Stimulated activated naive CD8-positive, alpha-beta T cell treated with anti-CD3 and anti-CD28 coated beads, Interleukin-15, Interleukin-2, amounts not matched to agents 100 U/mL and 50 U/mL, for 24 hours (primary cell): ENCODE measurements around the gene FRS2.
"Not testable (repeated sequence)": the region's sequence is repeated elsewhere in the genome, so short reads cannot be mapped to it uniquely, and the experiment has no call there.

Experiments used
- ATAC-seq: fragments of 150-1000 bp; cut with Tn5 transposase; one replicate; pipeline ENCODE4 v1.10.0; 2021
- DNase-seq: peaks from one replicate; pipeline ENCODE4 v3.0.0; 2021

FRS2 gene, protein sequence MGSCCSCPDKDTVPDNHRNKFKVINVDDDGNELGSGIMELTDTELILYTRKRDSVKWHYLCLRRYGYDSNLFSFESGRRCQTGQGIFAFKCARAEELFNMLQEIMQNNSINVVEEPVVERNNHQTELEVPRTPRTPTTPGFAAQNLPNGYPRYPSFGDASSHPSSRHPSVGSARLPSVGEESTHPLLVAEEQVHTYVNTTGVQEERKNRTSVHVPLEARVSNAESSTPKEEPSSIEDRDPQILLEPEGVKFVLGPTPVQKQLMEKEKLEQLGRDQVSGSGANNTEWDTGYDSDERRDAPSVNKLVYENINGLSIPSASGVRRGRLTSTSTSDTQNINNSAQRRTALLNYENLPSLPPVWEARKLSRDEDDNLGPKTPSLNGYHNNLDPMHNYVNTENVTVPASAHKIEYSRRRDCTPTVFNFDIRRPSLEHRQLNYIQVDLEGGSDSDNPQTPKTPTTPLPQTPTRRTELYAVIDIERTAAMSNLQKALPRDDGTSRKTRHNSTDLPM

DNA sequence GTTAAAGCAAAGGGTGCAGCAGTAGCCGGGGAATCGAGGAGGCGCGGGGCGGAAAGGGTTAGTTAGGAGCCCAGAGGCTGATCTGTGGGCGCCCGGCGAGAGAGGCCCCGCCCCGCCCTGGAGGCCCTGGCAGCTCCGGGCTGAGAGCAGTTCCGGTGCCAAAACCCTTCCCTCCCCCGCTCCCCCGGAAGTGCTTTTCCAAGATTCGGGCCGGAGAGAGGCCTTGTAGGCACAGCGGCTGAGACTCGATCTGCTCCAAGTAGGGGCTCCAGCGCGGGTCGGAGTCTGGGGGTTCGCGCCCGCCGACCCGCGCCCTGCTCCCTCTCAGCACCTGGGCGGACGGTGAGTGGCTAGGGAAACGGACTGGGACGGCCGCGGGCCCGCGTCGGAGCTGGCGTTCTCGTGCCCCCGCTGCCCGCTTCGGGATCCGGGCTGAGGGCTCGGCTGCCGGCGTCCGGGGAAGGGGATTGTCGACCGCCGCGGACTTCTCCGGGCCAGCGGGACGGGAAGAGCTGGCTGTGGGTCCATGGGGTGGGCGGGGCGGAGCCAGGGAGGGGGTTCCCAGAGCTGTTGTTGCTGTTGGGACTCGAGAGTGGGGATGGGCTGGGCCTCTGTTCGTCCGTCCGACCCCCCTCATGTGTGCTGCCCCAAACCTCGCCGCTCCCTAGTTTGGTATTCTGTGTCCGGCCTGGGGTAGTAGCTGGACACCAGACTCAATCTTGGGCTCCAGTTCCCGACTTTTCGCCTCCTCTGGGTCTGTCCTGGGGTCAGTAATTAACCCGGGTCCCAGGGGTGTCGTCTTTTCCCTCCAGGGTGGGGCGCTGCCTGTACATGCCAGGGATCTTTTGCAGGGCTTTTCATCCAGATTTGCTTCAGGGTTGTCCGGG is at the start of gene FRS2:
FRS2 (plus strand) TSS at position 200 of the 887 bp plus-strand sequence. CDS start 98,643 bp downstream, outside the sequence.
- DNase-seq = peak; percentile 90
- ATAC-seq = peak; percentile 99

DNA sequence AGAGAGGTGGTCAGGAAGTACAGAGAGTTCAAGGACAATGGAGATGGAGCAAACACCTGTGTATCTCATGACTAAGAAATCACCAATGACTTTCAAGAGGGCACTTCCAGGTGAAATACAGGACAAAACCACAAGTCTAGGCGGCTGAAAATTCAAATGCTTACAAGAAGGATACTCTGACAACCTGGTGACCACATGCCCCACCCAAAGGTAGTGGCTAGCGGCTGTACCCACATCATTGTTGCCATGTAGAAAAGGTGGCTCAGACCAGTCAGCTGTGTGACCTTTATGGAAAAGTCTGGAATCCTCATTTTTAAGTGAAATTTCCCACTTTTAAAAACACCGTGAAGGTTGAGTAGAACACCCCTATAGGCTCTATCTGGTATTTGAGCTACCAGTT is 48.6 kb upstream of the FRS2 start:
- ATAC-seq (no peak), DNase-seq (no peak)

DNA sequence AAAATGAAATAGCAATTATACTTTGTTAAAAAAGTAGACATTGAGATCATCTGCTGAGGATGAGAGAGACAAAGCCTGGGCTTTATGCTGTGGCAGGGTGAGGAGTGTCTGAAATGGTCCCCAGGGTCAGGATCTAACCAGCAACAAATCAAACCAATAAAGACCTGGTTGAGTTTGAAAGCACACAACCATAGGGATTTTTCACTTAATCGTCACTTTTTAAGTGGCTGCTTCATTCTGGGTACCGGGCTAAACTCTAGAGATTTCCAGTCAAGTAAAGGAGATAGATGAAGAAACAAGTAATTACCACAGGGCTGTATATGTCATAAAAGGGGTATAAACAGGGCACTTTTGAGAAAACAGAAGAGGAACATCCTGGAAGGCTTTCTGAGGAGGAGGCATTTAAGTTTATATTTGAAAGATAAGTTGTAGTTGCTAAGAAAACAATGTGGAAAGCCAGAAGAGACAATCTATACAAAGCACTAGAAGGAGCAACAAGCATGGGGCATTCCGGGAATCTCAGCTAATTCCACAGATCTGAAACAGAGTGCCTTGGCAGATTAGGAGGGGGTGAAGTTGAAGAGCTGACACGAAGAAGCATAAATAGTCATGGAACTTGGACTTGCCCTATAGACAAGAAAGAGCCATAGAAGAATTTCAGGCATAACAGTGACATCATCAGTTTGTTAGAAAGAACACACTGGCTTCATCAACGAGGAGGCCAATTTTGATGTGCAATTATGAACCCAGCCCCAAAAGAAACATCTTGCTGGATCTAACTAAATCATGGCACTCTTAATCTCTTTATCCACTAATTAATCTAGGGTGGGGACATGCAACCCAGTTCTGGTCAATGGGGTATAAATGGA is 46.9 kb upstream of the FRS2 start:
- DNase-seq (no peak), ATAC-seq (no peak)

DNA sequence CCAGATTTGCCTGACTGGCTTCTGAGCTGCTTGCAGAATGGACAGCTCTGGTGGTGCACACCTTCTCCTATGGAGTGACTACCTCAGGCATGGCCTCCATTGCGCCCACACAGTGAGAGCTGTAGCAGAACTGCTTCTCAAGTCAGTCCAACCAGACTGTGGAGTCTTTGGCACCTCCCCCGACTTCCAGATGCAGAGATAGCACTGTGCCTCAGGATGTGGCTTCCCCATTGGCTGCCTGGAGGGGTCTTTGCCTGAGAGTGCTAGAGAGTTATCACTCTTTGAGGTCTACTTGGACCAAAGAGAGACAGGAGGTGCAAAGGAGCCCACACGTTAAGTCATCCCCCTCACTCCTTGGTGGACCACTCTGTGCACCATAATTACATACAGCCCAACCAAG is 44.8 kb upstream of the FRS2 start:
- no peak for DNase-seq
- no peak for ATAC-seq

DNA sequence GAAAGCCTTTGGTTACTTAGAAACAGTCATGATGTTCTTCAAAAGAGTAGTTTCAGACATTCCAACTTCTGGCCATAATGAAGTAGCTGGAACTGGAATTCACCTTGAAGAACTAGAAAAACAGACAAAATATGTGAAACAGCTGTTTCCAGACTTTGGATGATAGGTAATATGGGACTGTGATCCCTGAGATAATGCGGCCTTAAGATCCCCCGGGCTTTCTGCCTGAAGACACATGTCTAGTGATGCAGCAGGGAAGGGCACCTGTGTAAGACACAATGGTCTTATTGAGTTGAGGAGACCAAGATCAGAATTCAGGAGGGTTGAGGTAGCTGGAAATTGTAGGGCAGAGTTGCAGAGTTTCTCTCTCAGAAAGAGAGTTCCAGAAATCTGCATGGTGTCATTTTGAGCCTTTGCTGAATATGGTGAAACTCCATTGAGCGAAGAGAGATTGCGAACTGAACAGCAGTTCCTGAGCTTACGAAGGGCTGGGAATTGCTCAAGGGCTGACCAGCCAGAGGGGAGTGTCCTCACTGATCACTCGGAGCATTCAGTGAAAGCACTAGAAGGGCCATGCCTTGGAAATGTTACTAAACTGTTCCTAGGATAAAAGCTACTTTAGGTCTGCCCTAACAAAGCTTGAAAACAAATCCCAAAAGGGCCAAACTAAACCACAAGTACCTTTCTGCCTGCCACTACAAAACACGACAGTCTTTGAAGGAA is 41.7 kb upstream of the FRS2 start:
- ATAC-seq = no peak
- DNase-seq = no peak

DNA sequence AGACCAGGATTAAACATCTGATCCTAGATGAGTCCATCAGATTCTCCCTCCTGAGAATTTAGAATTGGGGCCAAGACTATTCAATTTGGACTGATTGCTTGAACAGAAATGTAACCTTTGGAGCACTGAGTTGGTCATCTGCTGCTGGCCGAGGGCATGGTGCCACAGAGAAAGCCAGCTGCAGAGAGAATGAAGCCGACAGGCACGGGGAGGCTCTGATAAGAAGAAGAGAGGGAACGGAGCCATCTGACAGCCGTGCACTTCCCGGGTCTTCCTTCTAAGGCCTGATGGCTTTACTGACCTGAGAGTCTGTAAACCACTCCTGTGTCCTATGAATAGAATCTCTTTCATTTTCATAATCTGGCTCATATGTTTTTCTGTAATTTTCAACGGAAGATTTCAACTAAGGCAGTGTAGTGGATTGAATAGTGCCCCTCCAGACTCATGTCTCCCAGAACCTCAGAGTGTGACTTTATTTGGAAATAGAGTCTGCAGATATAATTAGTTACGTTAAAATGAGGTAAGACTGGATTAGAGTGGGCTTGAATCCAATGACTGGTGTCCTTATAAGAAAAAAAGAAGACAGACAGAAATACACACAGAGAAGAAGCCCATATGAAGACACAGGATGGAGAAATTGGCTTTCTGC is 39.1 kb upstream of the FRS2 start:
- ATAC-seq (no peak), DNase-seq (no peak)

DNA sequence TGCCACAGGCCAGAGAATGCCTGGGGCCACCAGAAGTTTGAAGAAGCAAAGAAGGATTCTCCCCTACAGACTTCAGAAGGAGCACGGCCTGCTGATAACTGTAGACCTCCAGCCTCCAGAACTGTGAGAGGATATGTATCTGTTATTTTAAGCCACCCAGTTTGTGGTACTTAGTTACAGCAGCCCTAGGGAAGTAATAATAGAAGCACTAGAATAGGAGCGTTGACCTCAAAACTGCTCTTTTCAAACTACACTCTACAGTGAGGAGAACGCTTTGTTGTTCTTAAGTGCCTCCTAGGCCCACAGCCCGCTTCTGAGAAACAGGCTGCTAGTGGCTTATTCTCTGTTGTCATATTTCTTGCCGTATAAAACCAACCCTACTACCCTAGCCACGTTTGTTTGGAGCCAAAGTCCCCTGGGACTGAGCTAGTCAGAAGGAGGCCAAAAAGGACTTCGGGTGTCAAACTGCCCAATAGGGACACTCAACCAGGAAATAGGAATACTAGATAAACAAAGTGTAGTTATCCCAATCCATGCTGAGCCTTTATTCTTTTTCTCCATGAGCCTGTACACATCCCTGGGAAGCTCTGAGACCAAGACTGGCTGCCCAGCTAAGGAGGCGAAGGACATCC is 38.5 kb upstream of the FRS2 start:
- DNase-seq (no peak), ATAC-seq (no peak)

DNA sequence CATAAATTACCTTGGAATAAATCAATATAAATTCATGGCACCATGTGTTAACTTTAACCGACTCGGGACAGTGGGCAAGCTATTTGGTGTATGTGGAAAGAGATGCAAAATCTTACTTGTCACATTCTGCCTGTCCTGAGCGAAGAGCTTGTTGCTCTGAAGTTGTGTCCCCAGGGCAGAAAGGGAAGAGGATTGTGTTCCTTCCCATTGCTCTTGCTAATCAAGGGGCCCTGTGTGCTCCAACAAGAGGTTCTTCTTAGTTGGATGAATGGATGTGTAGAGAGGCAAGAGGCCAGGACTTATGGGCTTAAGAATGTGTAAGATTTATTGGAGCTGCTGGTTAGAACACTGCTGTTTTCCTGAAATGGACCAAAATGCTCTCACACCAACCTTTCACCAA is 36.5 kb upstream of the FRS2 start:
- ATAC-seq (no peak), DNase-seq (no peak)

DNA sequence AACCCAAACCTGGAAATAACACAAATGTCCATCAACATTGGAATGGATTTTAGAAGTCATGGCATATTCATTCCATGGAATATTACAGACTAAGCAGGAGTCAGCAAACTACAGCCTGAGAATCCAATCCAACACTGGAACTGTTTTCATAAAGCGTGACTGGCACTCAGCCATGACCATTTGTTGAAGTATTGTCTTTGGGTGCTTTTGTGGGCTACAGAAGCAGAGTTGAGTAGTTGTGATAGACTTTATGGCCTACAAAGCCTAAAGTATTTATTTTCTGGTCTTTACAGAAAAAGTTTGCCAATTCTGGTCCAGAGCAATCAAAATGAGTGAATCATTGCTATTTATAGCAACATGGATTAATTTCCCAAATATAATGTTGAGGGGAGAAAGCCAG is 34.5 kb upstream of the FRS2 start:
- no peak for ATAC-seq
- DNase-seq = no peak

DNA sequence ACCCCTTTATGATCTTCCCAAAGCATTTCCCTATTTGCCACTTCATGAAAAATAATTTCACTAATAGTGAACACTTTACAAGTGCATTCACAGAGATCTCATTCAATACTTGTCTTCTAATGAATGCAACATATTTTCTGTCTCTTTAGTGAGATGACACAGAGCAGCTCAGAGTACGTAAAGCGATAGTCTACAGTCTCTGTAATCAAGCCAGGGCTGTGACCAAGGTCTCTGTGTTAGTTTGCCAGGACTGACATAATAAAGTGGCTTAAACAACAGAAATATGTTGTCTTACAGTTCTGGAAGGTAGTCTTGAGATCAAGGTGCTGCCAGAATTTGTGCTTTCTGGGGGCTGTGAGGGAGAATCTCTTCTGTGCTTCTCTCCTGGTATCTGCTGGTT is 33.1 kb upstream of the FRS2 start:
- ATAC-seq = no peak
- no peak for DNase-seq

DNA sequence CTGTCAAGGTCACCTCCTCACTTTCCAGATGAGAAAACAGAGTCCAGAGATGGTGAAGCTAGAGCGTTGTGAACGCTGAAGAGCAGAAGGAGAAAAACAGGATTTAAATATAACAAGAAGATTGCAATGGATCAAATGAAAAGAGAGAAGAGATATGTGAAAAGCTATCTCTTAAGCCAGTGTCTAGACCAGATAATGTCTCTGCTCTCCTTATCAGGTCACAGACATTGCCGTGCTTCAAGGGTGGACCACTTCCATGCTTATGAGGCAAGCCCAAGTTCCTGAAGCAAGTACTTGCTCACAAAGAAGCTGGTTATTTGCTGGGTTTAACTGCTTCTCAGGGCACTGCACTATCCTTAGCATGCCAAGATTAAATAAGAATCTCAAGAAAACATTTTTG is 31.6 kb upstream of the FRS2 start:
- no peak for DNase-seq
- no peak for ATAC-seq

DNA sequence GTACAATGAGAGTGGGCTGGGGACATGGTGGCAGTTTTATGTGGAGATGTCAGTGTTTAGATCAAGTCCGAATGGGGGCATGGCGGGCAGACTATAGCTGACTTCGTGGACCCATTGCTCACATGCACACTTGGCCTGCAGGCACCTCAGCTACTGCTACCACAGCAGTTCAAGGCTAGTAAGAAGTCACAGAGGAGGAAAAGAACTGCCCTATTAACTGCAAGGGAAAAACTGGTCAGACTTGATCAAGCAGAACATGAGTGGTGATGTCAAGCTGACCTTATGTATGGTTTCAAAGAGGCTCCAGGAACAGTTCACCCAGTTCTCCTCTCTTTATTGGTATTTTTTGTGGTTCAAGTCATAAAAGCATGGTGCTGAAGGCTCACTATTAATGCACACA is 30.2 kb upstream of the FRS2 start:
- DNase-seq (no peak), ATAC-seq (no peak)

DNA sequence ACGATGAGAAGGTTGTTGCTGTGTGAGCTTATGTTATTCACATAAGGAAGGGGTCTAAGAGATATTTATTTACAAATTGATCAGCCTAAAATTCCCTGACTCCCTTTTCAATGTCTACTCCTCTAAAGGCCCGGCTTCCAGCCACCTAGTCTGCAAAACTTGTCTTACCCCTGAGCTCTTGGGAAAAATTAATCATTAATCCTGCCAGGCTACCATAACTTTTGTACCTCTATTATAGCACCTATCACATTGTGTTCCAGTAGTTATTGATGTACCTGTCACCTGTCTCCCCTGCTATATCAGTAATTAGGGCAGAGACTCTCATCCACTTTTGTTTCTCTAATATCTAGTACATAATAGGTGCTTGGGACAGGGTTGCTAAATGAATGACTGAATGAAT is 29.3 kb upstream of the FRS2 start:
- DNase-seq (no peak), ATAC-seq (no peak)

DNA sequence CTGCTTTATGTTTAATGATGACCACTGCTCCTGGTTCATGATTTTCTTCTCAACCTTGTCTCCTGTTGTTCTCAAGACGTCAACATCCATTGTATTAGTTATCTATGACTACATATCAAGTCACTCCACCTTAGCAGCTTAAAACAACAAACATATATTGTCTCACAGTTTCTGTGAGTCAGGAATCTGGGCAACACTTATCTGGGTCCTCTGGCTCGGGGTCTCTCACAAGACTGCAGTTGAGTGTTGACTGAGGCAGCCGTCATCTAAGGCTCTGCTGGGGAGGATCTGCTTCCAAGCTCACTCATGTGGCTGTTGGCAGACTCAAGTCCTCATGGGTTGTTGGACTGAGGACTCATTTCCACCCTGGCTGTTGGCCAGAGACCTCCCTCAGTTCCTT is 27.3 kb upstream of the FRS2 start:
- DNase-seq (no peak), ATAC-seq (no peak)

DNA sequence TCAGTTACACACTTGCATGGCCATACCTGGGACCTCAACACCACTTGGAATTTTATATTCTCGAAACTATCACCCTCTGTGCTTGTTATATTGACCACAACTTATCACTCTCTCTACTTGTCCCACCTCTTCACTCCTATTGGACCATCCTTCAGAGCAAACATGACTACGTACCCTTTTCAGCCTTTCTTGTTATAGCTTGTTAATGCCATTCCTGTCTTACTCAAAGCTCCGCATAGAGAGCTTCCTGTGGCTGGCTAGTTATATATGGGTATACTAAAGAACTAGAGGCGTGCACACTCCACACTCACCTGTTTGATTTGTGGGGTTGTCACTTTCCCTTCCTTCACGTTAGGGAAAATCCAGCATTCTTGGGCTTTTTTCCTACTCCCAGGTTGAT is 26.3 kb upstream of the FRS2 start:
- ATAC-seq = no peak
- no peak for DNase-seq

DNA sequence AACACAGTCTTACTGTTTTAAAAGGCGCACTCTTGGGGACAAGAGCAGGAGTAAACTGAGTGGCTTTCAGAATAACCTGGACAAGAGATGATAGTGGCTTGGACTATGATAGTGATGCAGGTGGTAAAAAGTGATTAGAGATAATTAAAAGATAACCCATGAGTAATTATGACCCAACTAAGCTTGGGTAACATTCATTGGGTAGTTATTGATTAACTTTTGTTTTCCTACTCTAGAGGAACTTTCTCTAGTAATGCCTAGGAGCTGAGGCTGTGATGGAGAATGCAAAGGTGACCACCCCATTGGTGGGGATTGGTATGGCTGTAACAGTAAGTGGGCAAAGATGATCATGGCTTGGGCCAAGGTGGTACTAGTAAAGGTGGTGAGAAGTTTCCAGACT is 22.3 kb upstream of the FRS2 start:
- no peak for DNase-seq

DNA sequence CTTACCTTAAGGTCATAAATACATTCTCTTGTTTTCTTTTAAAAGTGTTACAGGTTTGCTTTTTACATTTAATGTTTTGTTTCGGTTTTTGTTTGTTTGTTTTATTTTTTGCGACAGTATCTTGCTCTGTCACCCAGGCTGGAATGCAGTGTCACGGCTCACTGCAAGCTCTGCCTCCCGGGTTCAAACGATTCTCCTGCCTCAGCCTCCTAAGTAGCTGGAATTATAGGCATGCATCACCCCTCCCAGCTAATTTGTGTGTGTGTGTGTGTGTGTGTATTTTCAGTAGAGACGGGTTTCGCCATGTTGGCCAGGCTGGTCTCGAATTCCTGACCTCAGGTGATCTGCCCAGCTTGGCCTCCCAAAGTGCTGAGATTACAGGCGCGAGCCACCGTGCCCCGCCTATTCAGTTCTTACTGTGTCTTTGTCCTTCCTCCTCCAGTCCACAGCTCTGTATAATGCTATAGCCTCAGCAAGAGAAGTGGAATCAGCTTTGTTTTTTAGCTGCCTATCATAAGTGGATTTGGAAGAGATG is 17.5 kb upstream of the FRS2 start:
- not testable (repeated sequence) for DNase-seq, ATAC-seq

More for the DNA sequence above, 22.3 kb upstream of the FRS2 start:
- no peak for ATAC-seq

DNA sequence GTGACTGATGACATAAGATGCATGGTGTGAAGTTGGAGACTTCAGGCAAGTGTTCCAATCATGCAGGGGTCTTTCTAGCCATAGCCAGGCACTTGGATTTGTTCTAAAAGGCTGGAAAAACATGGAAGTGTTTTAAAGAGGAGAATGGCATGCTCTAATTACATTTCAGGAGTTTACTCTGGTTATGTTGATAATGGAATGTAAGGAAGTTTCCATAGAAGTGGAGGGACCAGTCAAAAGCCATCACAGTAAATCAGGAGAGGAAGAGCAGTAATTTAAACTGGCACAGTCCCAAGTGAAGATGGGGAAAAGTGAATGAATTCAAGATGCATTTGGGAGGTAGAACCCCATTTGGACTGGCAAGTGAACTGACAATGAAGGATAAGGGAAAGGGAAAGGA is 13.9 kb upstream of the FRS2 start:
- no peak for DNase-seq
- ATAC-seq = no peak

DNA sequence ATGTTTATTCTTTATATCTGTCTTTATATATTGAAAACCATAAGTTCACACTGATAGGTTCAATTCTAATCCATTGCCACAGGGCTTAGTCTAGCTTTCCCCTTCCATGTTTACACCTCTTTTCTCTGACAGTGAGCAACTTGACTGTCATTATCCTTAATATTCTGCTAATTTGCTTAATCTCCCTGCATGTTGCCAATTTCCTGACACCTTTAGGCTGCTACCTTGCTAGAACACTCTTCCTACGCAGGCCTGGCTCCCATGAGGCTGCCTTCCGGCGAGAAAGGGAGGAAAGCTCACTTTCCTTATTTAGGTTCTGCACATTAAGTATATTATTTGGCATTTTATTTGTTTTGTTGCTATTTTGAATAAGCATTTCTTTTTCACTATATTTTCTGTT is 12.8 kb upstream of the FRS2 start:
- ATAC-seq = no peak
- DNase-seq = no peak

DNA sequence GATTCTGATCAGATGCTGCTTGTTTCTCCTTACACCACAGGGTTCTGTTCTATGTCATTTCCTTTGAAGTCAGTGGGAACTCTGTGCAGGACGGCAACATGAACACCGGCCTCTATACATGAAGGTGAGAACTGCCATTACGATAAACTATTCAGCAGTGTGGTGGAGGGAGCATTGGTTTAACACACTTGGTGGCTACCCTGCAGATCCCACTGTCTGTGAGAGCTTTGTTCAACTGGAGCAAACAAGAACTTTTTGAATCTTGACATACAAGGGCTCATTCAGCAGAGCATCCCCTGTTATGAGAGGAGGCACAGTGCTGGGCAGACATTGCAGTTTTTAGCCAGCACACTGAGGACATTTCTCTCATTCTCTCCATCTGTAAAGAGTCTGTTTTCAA is 10.7 kb upstream of the FRS2 start:
- ATAC-seq = no peak
- no peak for DNase-seq
